K562 (cell line): Measurements from ENCODE around the gene NRCAM. TPM values are rescaled to one million over a fixed set of nuclear protein-coding genes. Genes with fewer than 3 reads are reported as not detected.
A peak's percentile ranks its signal among the peaks of the same experiment; 100 is the strongest.

Experiments
- EGR1 ChIP-seq: fragments of 450-650 bp; conservative IDR thresholded peaks from 2 replicates; pipeline ENCODE4 v1.6.1; 2017; ENCODE audit warnings: mild to moderate bottlenecking
- ETS2 ChIP-seq: IDR thresholded peaks from 2 replicates; pipeline ENCODE4 v1.6.1; 2016; ENCODE audit warnings: borderline replicate concordance, missing genetic modification characterization, mild to moderate bottlenecking, moderate library complexity, missing compliant biosample characterization; ENCODE audit not compliant: poor library complexity, severe bottlenecking
- FOXK2 ChIP-seq, 2 experiments: fragments of 450-650 bp; IDR thresholded peaks in 1 of 2; conservative IDR thresholded peaks in 1 of 2; 2 replicates each; pipeline ENCODE4 v1.6.1; 2016; ENCODE audit warnings: low read depth in 2 of 2, mild to moderate bottlenecking in 1 of 2
- GABPB2 ChIP-seq: fragments of 250-450 bp; sonication (Bioruptor Pico); conservative IDR thresholded peaks from 2 replicates; pipeline ENCODE4 v1.5.1; 2021; ENCODE audit warnings: mild to moderate bottlenecking
- MTA2 ChIP-seq: fragments of 450-650 bp; IDR thresholded peaks from 2 replicates; pipeline ENCODE4 v1.6.1; 2016; ENCODE audit warnings: low read depth
- PCBP1 ChIP-seq: fragments of 200-400 bp; formaldehyde crosslinking; IDR thresholded peaks from 2 replicates; pipeline ENCODE4 v1.6.1; 2018; ENCODE audit warnings: mild to moderate bottlenecking, low read depth, low read length; ENCODE audit not compliant: poor library complexity, severe bottlenecking
- POLR3A ChIP-seq: IDR thresholded peaks from 2 replicates; pipeline ENCODE4 v1.6.1; 2011; ENCODE audit warnings: borderline replicate concordance, mild to moderate bottlenecking, moderate library complexity; ENCODE audit not compliant: insufficient read length, insufficient read depth; ENCODE audit errors: extremely low read depth
- SMARCA4 ChIP-seq: fragments of 450-650 bp; IDR thresholded peaks from 2 replicates; pipeline ENCODE4 v1.6.1; 2016
- TGIF2 ChIP-seq: sonication (generic); formaldehyde crosslinking; IDR thresholded peaks from 2 replicates; pipeline ENCODE4 v1.8.1; 2022; ENCODE audit warnings: mild to moderate bottlenecking, missing genetic modification reagents, moderate library complexity
- ZNF165 ChIP-seq: fragments of 250-450 bp; sonication (Bioruptor Pico); IDR thresholded peaks from 2 replicates; pipeline ENCODE4 v1.4.0; 2020; ENCODE audit warnings: borderline replicate concordance
- ZNF347 ChIP-seq: fragments of 450-650 bp; formaldehyde crosslinking; IDR thresholded peaks from 2 replicates; pipeline ENCODE4 v1.4.0; 2020; ENCODE audit warnings: low read depth, mild to moderate bottlenecking, moderate library complexity
- ZNF717 ChIP-seq: fragments of 250-450 bp; sonication (Bioruptor Pico); IDR thresholded peaks from 2 replicates; pipeline ENCODE4 v1.5.0; 2021
- polyA plus RNA-seq, 8 experiments: library from polyadenylated mRNA; depleted of rRNA in 4 of 8; stranded (reverse) in 5 of 8; unstranded in 3 of 8; fragments of >200 nt; fragmentation: Nextera tagmentation in 2 of 8; fragmentation: Illumina TruSeq in 1 of 8; extraction: Ambion mirVana in 2 of 8; extraction: Trizol in 1 of 8; gene quantifications; 2 replicates each; pipeline versions ENCODE4 v1.2.1 to v1.2.3, GENCODE V29; 2011 to 2014; ENCODE audit warnings: inconsistent platforms in 1 of 8, missing spikeins in 1 of 8
- total RNA-seq, 7 experiments: library from RNA; depleted of rRNA in 6 of 7; stranded (reverse); fragments of >200 nt in 6 of 7; fragmentation: Illumina TruSeq in 2 of 7; extraction: Trizol in 2 of 7; gene quantifications; 2 replicates each; pipeline versions ENCODE4 v1.2.1 to v1.2.3, GENCODE V29; 2011 to 2021; ENCODE audit warnings: low replicate concordance in 1 of 7
- TF ChIP-seq, protein P1 (sequence below), 2 experiments: fragments of 200-800 bp in 1 of 2; sonication (Bioruptor generic) in 1 of 2; sonication (generic) in 1 of 2; formaldehyde crosslinking in 1 of 2; IDR thresholded peaks in 1 of 2; conservative IDR thresholded peaks in 1 of 2; 2 replicates each; pipeline versions ENCODE4 v1.5.0 to v1.6.1; 2016 to 2020; ENCODE audit warnings: missing compliant biosample characterization in 1 of 2, missing genetic modification characterization in 1 of 2, missing genetic modification reagents in 1 of 2
- TF ChIP-seq, protein P2 (sequence below): fragments of 450-650 bp; IDR thresholded peaks from 2 replicates; pipeline ENCODE4 v1.6.1; 2016; ENCODE audit warnings: mild to moderate bottlenecking
- TF ChIP-seq, protein P3 (sequence below), 3 experiments: fragments of 200-800 bp in 1 of 3; fragments of 250-450 bp in 1 of 3; fragments of 450-650 bp in 1 of 3; sonication (Bioruptor Pico) in 1 of 3; sonication (Bioruptor generic) in 1 of 3; formaldehyde crosslinking in 1 of 3; IDR thresholded peaks; 2 replicates each; pipeline versions ENCODE4 v1.6.1 to v1.8.0; 2016 to 2022; ENCODE audit warnings: mild to moderate bottlenecking in 2 of 3, missing genetic modification characterization in 2 of 3, missing compliant biosample characterization in 1 of 3, moderate library complexity in 1 of 3
- TF ChIP-seq, protein P4 (sequence below), 2 experiments: fragments of 250-450 bp in 1 of 2; fragments of 450-650 bp in 1 of 2; sonication (Bioruptor Pico) in 1 of 2; IDR thresholded peaks; 2 replicates each; pipeline versions ENCODE4 v1.6.1 to v1.8.0; 2016 to 2021; ENCODE audit warnings: mild to moderate bottlenecking in 2 of 2, moderate library complexity in 2 of 2, missing compliant biosample characterization in 1 of 2, missing genetic modification characterization in 1 of 2
- TF ChIP-seq, protein P5 (sequence below): fragments of 450-650 bp; formaldehyde crosslinking; conservative IDR thresholded peaks from 2 replicates; pipeline ENCODE4 v1.4.0; 2022; ENCODE audit warnings: mild to moderate bottlenecking, missing genetic modification characterization

NRCAM gene
- total and polyA plus RNA-seq, 9 of the 15 experiments (the other 6 are each of a cell fraction or from before 2014, with no cell fraction given) = 0.03 to 0.54 (median 0.12) TPM; not detected in 1

DNA sequence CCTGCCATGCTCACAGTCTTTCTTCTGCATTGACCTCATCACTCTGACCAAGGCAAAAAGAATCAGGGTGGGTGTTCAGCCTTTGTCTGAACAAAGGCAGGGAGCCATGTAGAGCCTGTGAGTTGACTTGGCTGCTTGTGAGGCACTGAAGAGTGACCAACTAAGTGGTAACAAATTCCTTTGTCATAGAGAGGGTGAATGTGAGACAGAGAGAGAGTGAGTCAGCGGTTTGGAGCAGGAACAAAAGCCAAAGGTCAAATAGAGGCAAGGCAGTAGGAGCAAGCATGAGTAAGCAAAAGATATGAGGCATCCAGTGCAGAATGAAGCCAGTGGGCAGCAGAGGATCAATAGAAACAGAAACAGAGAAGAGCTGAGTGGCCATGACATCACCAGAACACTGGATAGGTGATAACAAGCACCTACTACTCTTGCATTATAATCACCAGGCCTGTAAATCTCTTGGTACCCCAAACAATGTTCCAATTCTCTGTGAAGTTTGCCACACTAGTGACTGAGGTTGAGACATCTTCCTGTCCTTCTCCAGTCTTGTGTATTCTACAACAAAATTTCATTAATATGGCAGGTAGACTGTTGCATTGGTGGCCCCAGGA lies 209.9 kb downstream of the NRCAM start (continued):
- TF ChIP-seq, protein P1, sequence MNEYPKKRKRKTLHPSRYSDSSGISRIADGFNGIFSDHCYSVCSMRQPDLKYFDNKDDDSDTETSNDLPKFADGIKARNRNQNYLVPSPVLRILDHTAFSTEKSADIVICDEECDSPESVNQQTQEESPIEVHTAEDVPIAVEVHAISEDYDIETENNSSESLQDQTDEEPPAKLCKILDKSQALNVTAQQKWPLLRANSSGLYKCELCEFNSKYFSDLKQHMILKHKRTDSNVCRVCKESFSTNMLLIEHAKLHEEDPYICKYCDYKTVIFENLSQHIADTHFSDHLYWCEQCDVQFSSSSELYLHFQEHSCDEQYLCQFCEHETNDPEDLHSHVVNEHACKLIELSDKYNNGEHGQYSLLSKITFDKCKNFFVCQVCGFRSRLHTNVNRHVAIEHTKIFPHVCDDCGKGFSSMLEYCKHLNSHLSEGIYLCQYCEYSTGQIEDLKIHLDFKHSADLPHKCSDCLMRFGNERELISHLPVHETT (CRISPR knock-in tag; conservative IDR thresholded peaks at IDR 0.05 in 1 of 2, IDR thresholded peaks at IDR 0.05 in 1 of 2) = peak in 1 of 2 experiments; percentile 56; a peak in 1 of 4 replicates
- TF ChIP-seq ZNF165 (CRISPR knock-in tag) = no peak
- no peak for TF ChIP-seq ETS2
- TF ChIP-seq EGR1 = no peak
- TF ChIP-seq, protein P2, sequence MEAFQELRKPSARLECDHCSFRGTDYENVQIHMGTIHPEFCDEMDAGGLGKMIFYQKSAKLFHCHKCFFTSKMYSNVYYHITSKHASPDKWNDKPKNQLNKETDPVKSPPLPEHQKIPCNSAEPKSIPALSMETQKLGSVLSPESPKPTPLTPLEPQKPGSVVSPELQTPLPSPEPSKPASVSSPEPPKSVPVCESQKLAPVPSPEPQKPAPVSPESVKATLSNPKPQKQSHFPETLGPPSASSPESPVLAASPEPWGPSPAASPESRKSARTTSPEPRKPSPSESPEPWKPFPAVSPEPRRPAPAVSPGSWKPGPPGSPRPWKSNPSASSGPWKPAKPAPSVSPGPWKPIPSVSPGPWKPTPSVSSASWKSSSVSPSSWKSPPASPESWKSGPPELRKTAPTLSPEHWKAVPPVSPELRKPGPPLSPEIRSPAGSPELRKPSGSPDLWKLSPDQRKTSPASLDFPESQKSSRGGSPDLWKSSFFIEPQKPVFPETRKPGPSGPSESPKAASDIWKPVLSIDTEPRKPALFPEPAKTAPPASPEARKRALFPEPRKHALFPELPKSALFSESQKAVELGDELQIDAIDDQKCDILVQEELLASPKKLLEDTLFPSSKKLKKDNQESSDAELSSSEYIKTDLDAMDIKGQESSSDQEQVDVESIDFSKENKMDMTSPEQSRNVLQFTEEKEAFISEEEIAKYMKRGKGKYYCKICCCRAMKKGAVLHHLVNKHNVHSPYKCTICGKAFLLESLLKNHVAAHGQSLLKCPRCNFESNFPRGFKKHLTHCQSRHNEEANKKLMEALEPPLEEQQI = peak; percentile 98
- peak; percentile 81 for TF ChIP-seq MTA2
- no peak for TF ChIP-seq GABPB2 (CRISPR knock-in tag)
- no peak for TF ChIP-seq TGIF2 (CRISPR knock-in tag)
- TF ChIP-seq, protein P3, sequence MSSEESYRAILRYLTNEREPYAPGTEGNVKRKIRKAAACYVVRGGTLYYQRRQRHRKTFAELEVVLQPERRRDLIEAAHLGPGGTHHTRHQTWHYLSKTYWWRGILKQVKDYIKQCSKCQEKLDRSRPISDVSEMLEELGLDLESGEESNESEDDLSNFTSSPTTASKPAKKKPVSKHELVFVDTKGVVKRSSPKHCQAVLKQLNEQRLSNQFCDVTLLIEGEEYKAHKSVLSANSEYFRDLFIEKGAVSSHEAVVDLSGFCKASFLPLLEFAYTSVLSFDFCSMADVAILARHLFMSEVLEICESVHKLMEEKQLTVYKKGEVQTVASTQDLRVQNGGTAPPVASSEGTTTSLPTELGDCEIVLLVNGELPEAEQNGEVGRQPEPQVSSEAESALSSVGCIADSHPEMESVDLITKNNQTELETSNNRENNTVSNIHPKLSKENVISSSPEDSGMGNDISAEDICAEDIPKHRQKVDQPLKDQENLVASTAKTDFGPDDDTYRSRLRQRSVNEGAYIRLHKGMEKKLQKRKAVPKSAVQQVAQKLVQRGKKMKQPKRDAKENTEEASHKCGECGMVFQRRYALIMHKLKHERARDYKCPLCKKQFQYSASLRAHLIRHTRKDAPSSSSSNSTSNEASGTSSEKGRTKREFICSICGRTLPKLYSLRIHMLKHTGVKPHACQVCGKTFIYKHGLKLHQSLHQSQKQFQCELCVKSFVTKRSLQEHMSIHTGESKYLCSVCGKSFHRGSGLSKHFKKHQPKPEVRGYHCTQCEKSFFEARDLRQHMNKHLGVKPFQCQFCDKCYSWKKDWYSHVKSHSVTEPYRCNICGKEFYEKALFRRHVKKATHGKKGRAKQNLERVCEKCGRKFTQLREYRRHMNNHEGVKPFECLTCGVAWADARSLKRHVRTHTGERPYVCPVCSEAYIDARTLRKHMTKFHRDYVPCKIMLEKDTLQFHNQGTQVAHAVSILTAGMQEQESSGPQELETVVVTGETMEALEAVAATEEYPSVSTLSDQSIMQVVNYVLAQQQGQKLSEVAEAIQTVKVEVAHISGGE (CRISPR knock-in tag; IDR thresholded peaks at IDR 0.05) = peak in 1 of 3 experiments; percentile 73; a peak in 2 of 6 replicates
- TF ChIP-seq, protein P4, sequence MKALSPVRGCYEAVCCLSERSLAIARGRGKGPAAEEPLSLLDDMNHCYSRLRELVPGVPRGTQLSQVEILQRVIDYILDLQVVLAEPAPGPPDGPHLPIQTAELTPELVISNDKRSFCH (CRISPR knock-in tag; IDR thresholded peaks at IDR 0.05) = no peak
- TF ChIP-seq, protein P4 (tag; IDR thresholded peaks at IDR 0.05) = peak; percentile 94
- TF ChIP-seq, protein P5, sequence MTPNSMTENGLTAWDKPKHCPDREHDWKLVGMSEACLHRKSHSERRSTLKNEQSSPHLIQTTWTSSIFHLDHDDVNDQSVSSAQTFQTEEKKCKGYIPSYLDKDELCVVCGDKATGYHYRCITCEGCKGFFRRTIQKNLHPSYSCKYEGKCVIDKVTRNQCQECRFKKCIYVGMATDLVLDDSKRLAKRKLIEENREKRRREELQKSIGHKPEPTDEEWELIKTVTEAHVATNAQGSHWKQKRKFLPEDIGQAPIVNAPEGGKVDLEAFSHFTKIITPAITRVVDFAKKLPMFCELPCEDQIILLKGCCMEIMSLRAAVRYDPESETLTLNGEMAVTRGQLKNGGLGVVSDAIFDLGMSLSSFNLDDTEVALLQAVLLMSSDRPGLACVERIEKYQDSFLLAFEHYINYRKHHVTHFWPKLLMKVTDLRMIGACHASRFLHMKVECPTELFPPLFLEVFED (CRISPR knock-in tag) = peak; percentile 84
- TF ChIP-seq ZNF347 (CRISPR knock-in tag) = no peak
- TF ChIP-seq PCBP1 = no peak
- no peak for TF ChIP-seq POLR3A
- peak; percentile 83 to 86 for TF ChIP-seq FOXK2 (conservative IDR thresholded peaks at IDR 0.05 in 1 of 2, IDR thresholded peaks at IDR 0.05 in 1 of 2; ENCODE audit: low read depth in 2 of 2)
- TF ChIP-seq SMARCA4 = peak; percentile 99
- no peak for TF ChIP-seq ZNF717
